Peyer's patch (tissue), 4 donors: ENCODE results near the gene ARHGAP5. TPM values are rescaled to one million over a fixed set of nuclear protein-coding genes. Genes with fewer than 3 reads are reported as not detected.

Source experiments
- DNase-seq, 3 donors: peaks; one replicate each; pipeline ENCODE4 v3.0.0-alpha.2; 2017 to 2019
- H3K27ac ChIP-seq, 4 donors: fragments of 200-600 bp; sonication (generic); one replicate each; pipeline ENCODE4 v1.5.1; 2016 to 2019
- H3K27me3 ChIP-seq, 2 donors: fragments of 200-600 bp; sonication (generic); one replicate each; pipeline ENCODE4 v1.5.1; 2019
- H3K36me3 ChIP-seq, 3 donors: fragments of 200-600 bp; sonication (generic); one replicate each; pipeline ENCODE4 v1.5.1; 2016 to 2019
- H3K4me1 ChIP-seq, 4 donors: fragments of 200-600 bp; sonication (generic); one replicate each; pipeline ENCODE4 v1.5.1; 2016 to 2019
- H3K4me3 ChIP-seq, 4 donors: fragments of 200-600 bp; sonication (generic); 1 replicate in 3 of 4; 2 replicates in 1 of 4; pipeline ENCODE4 v1.5.1; 2016 to 2019; ENCODE audit warnings: mild to moderate bottlenecking in 1 of 4
- H3K9me3 ChIP-seq, 4 donors: fragments of 200-600 bp; sonication (generic); one replicate each; pipeline ENCODE4 v1.5.1; 2016 to 2019; ENCODE audit warnings: mild to moderate bottlenecking in 1 of 4
- CTCF ChIP-seq, 6 experiments: fragments of 450-650 bp in 4 of 6; fragments of 200-600 bp in 2 of 6; sonication (generic) in 1 of 6; IDR thresholded peaks; one replicate each; pipeline ENCODE4 v1.5.1; 2017 to 2019; ENCODE audit warnings: antibody characterized with exemption in 6 of 6, mild to moderate bottlenecking in 3 of 6, moderate library complexity in 1 of 6
- POLR2A ChIP-seq, 2 donors: fragments of 450-650 bp; IDR thresholded peaks; one replicate each; pipeline ENCODE4 v1.5.1; 2017; ENCODE audit warnings: antibody characterized with exemption in 2 of 2, mild to moderate bottlenecking in 2 of 2, moderate library complexity in 2 of 2
- total RNA-seq, 4 donors: library from RNA; depleted of rRNA; stranded (reverse); fragments of >200 nt; gene quantifications; one replicate each; pipeline ENCODE4 v1.1.0, GENCODE V29; 2016

Gene ARHGAP5
- total RNA-seq, 4 donors from 2014 or later: 113 to 123 (median 115) TPM

GRCh38 chr14:32189811-32190210 is 112.7 kb downstream of the ARHGAP5 start:
- H3K4me3 ChIP-seq: no peak overlapping the region
- H3K36me3 ChIP-seq: no peaks in the 10 kb centered on the region
- DNase-seq: no peak
- H3K27me3 ChIP-seq: no peaks in the 10 kb centered on the region
- TF ChIP-seq CTCF (IDR thresholded peaks at IDR 0.05) (no peak), POLR2A (IDR thresholded peaks at IDR 0.05) (no peak)
- no peaks in the 10 kb centered on the region for H3K4me1 ChIP-seq
- no peak overlapping the region for H3K27ac ChIP-seq
- peaks cover 0 to 4% (median 0%) of the 10 kb centered on the region in 4 donors for H3K9me3 ChIP-seq

GRCh38 chr14:32190673-32191072 is 113.6 kb downstream of the ARHGAP5 start:
- Histone ChIP-seq H3K9me3 (no peaks in the 10 kb centered on the region), H3K27ac (no peak overlapping the region), H3K4me3 (no peak overlapping the region), H3K36me3 (no peaks in the 10 kb centered on the region), H3K27me3 (no peaks in the 10 kb centered on the region), H3K4me1 (no peaks in the 10 kb centered on the region)
- no peak for DNase-seq
- no peak for TF ChIP-seq POLR2A (IDR thresholded peaks at IDR 0.05)
- TF ChIP-seq CTCF (IDR thresholded peaks at IDR 0.05): no peak

- no peaks in the 10 kb centered on the region for H3K4me1 ChIP-seq
- no peak for TF ChIP-seq CTCF (IDR thresholded peaks at IDR 0.05)
- TF ChIP-seq POLR2A (IDR thresholded peaks at IDR 0.05): no peak
- no peaks in the 10 kb centered on the region for H3K36me3 ChIP-seq
Observed at GRCh38 chr14:32192712-32193373, 115.7 kb downstream of the ARHGAP5 start.

GRCh38 chr14:32193532-32193931 is 116.4 kb downstream of the ARHGAP5 start:
- Histone ChIP-seq H3K36me3 (no peaks in the 10 kb centered on the region), H3K27me3 (no peaks in the 10 kb centered on the region), H3K27ac (no peak overlapping the region), H3K4me3 (no peak overlapping the region), H3K4me1 (no peaks in the 10 kb centered on the region), H3K9me3 (no peaks in the 10 kb centered on the region)
- no peak for TF ChIP-seq POLR2A (IDR thresholded peaks at IDR 0.05)
- no peak for TF ChIP-seq CTCF (IDR thresholded peaks at IDR 0.05)
- DNase-seq: no peak

More at GRCh38 chr14:32192712-32193373, 115.7 kb downstream of the ARHGAP5 start:
- H3K9me3 ChIP-seq: no peaks in the 10 kb centered on the region
- H3K27me3 ChIP-seq: no peaks in the 10 kb centered on the region
- no peak overlapping the region for H3K4me3 ChIP-seq
- no peak overlapping the region for H3K27ac ChIP-seq
- no peak for DNase-seq

GRCh38 chr14:32195636-32196035 is 118.5 kb downstream of the ARHGAP5 start:
- no peaks in the 10 kb centered on the region for H3K27me3 ChIP-seq
- no peak overlapping the region for H3K27ac ChIP-seq
- no peaks in the 10 kb centered on the region for H3K9me3 ChIP-seq
- peaks cover 0 to 4% (median 0%) of the 10 kb centered on the region in 4 donors for H3K4me1 ChIP-seq
- H3K36me3 ChIP-seq: no peaks in the 10 kb centered on the region
- TF ChIP-seq POLR2A (IDR thresholded peaks at IDR 0.05): no peak
- TF ChIP-seq CTCF (IDR thresholded peaks at IDR 0.05): no peak
- DNase-seq: no peak
- H3K4me3 ChIP-seq: no peak overlapping the region
